Liver (tissue), 3 donors: Measurements from ENCODE around the gene TMEM109.

ENCODE experiments used
- EGR1 ChIP-seq, 2 donors: IDR thresholded peaks; 2 replicates each; pipeline ENCODE4 v1.6.1; 2016 to 2018; ENCODE audit warnings: antibody characterized with exemption in 2 of 2, low read depth in 2 of 2
- GABPA ChIP-seq, 2 donors: IDR thresholded peaks in 1 of 2; conservative IDR thresholded peaks in 1 of 2; 2 replicates each; pipeline ENCODE4 v1.6.1; 2016; ENCODE audit warnings: antibody characterized with exemption in 2 of 2, mild to moderate bottlenecking in 1 of 2, moderate library complexity in 1 of 2
- JUND ChIP-seq, 2 donors: IDR thresholded peaks; 2 replicates each; pipeline ENCODE4 v1.6.1; 2016; ENCODE audit warnings: antibody characterized with exemption in 2 of 2
- RAD21 ChIP-seq, 2 donors: IDR thresholded peaks; 2 replicates each; pipeline ENCODE4 v1.6.1; 2016; ENCODE audit warnings: antibody characterized with exemption in 2 of 2, mild to moderate bottlenecking in 2 of 2
- TAF1 ChIP-seq: conservative IDR thresholded peaks from 2 replicates; pipeline ENCODE4 v1.6.1; 2016; ENCODE audit warnings: antibody characterized with exemption, mild to moderate bottlenecking
- TF ChIP-seq, protein P1 (sequence below): fragments of 150-350 bp; IDR thresholded peaks from 2 replicates; pipeline ENCODE4 v1.5.1; 2017; ENCODE audit warnings: improper control_type of control experiment, low read depth, low read length; ENCODE audit not compliant: missing input control
- TF ChIP-seq, protein P2 (sequence below): IDR thresholded peaks from 2 replicates; pipeline ENCODE4 v1.6.1; 2016; ENCODE audit warnings: antibody characterized with exemption
- TF ChIP-seq, protein P3 (sequence below): IDR thresholded peaks from 2 replicates; pipeline ENCODE4 v1.6.1; 2016; ENCODE audit warnings: antibody characterized with exemption
- donor health status: healthy.
- donor health status: healthy.

DNA sequence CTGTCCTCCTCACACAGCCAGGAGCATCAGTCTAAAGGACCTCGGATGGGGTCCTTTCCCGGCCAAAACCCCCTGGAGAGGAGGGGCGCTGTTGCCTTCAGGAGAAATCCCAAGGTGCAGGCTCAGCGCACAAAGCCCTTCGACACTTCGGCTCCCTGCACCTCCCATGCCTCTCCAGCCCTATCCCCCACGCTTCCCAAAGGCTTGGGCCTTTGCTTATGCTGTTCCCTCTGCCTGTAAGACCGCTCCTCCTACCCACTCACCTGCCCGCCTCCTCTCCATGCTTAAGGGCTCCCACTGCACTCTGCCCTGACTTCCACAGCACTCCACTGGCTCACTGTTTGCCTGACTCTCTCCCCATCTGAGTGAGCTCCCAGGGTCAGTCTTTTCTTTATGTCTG lies 24.5 kb downstream of the TMEM109 start:
- TF ChIP-seq, protein P1, sequence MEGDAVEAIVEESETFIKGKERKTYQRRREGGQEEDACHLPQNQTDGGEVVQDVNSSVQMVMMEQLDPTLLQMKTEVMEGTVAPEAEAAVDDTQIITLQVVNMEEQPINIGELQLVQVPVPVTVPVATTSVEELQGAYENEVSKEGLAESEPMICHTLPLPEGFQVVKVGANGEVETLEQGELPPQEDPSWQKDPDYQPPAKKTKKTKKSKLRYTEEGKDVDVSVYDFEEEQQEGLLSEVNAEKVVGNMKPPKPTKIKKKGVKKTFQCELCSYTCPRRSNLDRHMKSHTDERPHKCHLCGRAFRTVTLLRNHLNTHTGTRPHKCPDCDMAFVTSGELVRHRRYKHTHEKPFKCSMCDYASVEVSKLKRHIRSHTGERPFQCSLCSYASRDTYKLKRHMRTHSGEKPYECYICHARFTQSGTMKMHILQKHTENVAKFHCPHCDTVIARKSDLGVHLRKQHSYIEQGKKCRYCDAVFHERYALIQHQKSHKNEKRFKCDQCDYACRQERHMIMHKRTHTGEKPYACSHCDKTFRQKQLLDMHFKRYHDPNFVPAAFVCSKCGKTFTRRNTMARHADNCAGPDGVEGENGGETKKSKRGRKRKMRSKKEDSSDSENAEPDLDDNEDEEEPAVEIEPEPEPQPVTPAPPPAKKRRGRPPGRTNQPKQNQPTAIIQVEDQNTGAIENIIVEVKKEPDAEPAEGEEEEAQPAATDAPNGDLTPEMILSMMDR: no peak
- TF ChIP-seq RAD21 (IDR thresholded peaks at IDR 0.05) (no peak), GABPA (IDR thresholded peaks at IDR 0.05 in 1 of 2, conservative IDR thresholded peaks at IDR 0.05 in 1 of 2) (no peak), TAF1 (no peak), EGR1 (IDR thresholded peaks at IDR 0.05; ENCODE audit: low read depth in 2 of 2) (no peak), JUND (IDR thresholded peaks at IDR 0.05) (no peak)
- TF ChIP-seq, protein P2, sequence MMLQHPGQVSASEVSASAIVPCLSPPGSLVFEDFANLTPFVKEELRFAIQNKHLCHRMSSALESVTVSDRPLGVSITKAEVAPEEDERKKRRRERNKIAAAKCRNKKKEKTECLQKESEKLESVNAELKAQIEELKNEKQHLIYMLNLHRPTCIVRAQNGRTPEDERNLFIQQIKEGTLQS: no peak
- TF ChIP-seq, protein P3, sequence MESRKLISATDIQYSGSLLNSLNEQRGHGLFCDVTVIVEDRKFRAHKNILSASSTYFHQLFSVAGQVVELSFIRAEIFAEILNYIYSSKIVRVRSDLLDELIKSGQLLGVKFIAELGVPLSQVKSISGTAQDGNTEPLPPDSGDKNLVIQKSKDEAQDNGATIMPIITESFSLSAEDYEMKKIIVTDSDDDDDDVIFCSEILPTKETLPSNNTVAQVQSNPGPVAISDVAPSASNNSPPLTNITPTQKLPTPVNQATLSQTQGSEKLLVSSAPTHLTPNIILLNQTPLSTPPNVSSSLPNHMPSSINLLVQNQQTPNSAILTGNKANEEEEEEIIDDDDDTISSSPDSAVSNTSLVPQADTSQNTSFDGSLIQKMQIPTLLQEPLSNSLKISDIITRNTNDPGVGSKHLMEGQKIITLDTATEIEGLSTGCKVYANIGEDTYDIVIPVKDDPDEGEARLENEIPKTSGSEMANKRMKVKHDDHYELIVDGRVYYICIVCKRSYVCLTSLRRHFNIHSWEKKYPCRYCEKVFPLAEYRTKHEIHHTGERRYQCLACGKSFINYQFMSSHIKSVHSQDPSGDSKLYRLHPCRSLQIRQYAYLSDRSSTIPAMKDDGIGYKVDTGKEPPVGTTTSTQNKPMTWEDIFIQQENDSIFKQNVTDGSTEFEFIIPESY: no peak
